ENCODE results near the gene USP34. TPM values are rescaled to one million over a fixed set of nuclear protein-coding genes. Genes with fewer than 3 reads are reported as not detected.

Gene USP34
- total and polyA plus RNA-seq, 2 of the 4 experiments (the other 2 are of a cell fraction): 34.7 to 128 TPM

GRCh38 chr2:61419570-61419969 lies 51.3 kb downstream of the USP34 start:
- in situ Hi-C loops (cut with MboI; ENCODE audit: low sequenced_read_pairs) (no loop called here), intact Hi-C loops (cut with micrococcal nuclease) (no loop called here), dilution Hi-C loops (cut with HindIII; ENCODE audit: low sequenced_read_pairs, unreplicated experiment) (no loop called here)
- H3K56ac ChIP-seq (ENCODE audit: extremely low read depth, insufficient read depth, low read length): no peak overlapping the region
- H2BK120ac ChIP-seq (ENCODE audit: low read depth, low read length): no peak overlapping the region
- no peak overlapping the region for H4K8ac ChIP-seq (ENCODE audit: low read depth in 2 of 2, low read length in 2 of 2)
- no peaks in the 10 kb centered on the region for H3K9me3 ChIP-seq (ENCODE audit: control insufficient read depth, insufficient read depth, low read length)
- H3K9ac ChIP-seq (ENCODE audit: low read depth, low read length): no peak overlapping the region
- no peak overlapping the region for H2BK15ac ChIP-seq (ENCODE audit: low read depth, low read length)
- H3K4ac ChIP-seq (ENCODE audit: low read depth, low read length): no peak overlapping the region
- H3K18ac ChIP-seq (ENCODE audit: low read depth, low read length): no peak overlapping the region
- no peaks in the 10 kb centered on the region for H3K27me3 ChIP-seq (ENCODE audit: control insufficient read depth, insufficient read depth, low read length)
- peaks cover 43% of the 10 kb centered on the region for H4K20me1 ChIP-seq (ENCODE audit: insufficient read depth, low read length)
- H2BK20ac ChIP-seq (ENCODE audit: low read depth, low read length): no peak overlapping the region
- ATAC-seq (ENCODE audit: low read depth) (no peak), DNase-seq (no peak)
- H3K9me1 ChIP-seq (ENCODE audit: insufficient read depth, low read length): peaks cover 6% of the 10 kb centered on the region
- H4K5ac ChIP-seq (ENCODE audit: low read depth, low read length): no peak overlapping the region
- ChIA-PET CTCF (no interaction called here), POLR2A (ENCODE audit: unreplicated experiment) (no interaction called here)
- H2AK5ac ChIP-seq (ENCODE audit: low read depth, low read length): no peak overlapping the region
- H3K4me3 ChIP-seq (ENCODE audit: insufficient read depth, low read depth, low read length): no peak overlapping the region
- H2BK5ac ChIP-seq (ENCODE audit: low read depth, low read length, poor library complexity, severe bottlenecking): no peak overlapping the region
- H4K91ac ChIP-seq (ENCODE audit: insufficient read depth, low read depth, low read length): no peak overlapping the region
- H3K36me3 ChIP-seq (ENCODE audit: control insufficient read depth, insufficient read depth, low read length): peaks cover 7% of the 10 kb centered on the region; the same call in 1 of the 2 replicates
- H3K14ac ChIP-seq (replicated peaks; ENCODE audit: low read depth, low read length): no peak overlapping the region
- peaks cover 28 to 77% of the 10 kb centered on the region in 2 experiments for H3K79me1 ChIP-seq (ENCODE audit: low read depth in 1 of 2, low read length in 2 of 2)
- no peak overlapping the region for H3K23ac ChIP-seq (ENCODE audit: low read depth, low read length)
- H2AK9ac ChIP-seq (replicated peaks; ENCODE audit: low read depth, low read length, poor library complexity): no peak overlapping the region
- H3K27ac ChIP-seq (ENCODE audit: insufficient read depth, low read length): no peak overlapping the region
- TF ChIP-seq MAZ (IDR thresholded peaks at IDR 0.05; ENCODE audit: borderline replicate concordance, low read depth, low read length) (no peak), NFE2L2 (IDR thresholded peaks at IDR 0.05; ENCODE audit: low read depth, low read length) (no peak), ELK1 (IDR thresholded peaks at IDR 0.05; ENCODE audit: borderline replicate concordance, low read depth, low read length) (no peak), RFX5 (IDR thresholded peaks at IDR 0.05; ENCODE audit: low read depth, low read length) (no peak), CEBPB (IDR thresholded peaks at IDR 0.05; ENCODE audit: low read depth, low read length) (peak; percentile 75), CHD1 (IDR thresholded peaks at IDR 0.05; ENCODE audit: low read depth, low read length) (no peak)
- no peak overlapping the region for H2AFZ ChIP-seq (replicated peaks; ENCODE audit: low read length, poor library complexity)
- H3K4me1 ChIP-seq (ENCODE audit: control insufficient read depth, insufficient read depth, low read length): peaks cover 4% of the 10 kb centered on the region
- no peak overlapping the region for H3K4me2 ChIP-seq (ENCODE audit: low read depth, low read length)
- no TSS peak for BruUV-seq (replicated peaks)

All from IMR-90 (cell line).